HG03565 (cell line): ENCODE data around the gene PRR18.
"Not testable (repeated sequence)": the region's sequence is repeated elsewhere in the genome, so short reads cannot be mapped to it uniquely, and the experiment has no call there.

Experiments
- ATAC-seq: cut with Tn5 transposase; IDR thresholded peaks from one replicate; pipeline ENCODE4 v1.9.1; 2021; ENCODE audit warnings: mild to moderate bottlenecking, moderate library complexity; ENCODE audit not compliant: unreplicated experiment

Gene PRR18

GRCh38 chr6:166308033-166308768 lies at the start of gene PRR18:
Gene PRR18 (minus strand): TSS chr6:166308392. CDS start chr6:166308142, 250 bp downstream.
- no peak for ATAC-seq

DNA sequence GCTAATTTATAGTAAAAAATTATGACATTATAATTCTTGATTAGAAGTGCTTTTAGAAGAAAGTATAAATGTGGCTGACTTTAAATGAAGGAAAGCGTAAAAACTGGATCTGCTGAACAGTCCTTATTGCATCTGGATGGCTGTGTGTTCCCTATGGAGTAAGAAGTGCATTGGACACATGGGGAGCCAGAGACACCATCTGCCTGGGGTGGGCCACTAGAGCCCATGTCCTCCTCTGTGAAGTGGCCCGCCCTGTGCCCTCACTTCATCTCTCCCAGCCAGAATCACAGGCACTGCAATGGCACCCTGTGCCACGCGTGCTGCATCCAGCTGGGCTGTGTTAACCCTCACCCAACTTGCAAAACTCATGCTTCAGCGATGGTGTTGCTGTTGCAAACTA lies 47.4 kb upstream of the PRR18 start:
- no peak for ATAC-seq

DNA sequence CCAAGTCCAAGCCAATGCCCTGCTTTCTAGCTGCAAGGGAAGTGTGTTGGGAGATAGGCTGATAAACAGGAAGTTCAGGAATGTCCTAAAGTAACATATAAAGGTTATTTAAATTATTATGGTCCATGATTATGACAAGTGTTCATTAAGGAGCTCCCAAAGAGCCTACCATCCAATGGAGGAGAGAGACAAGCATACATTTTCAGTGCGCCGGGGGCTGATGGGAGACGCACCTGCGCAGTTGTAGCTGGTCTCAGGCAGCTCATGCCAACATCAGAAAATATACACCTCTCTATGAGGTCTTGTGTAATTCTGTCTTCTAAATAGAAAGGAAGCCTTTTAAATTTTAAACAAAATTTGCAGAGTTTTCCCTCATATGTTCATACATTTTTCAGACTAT lies 46.8 kb upstream of the PRR18 start:
- no peak for ATAC-seq

DNA sequence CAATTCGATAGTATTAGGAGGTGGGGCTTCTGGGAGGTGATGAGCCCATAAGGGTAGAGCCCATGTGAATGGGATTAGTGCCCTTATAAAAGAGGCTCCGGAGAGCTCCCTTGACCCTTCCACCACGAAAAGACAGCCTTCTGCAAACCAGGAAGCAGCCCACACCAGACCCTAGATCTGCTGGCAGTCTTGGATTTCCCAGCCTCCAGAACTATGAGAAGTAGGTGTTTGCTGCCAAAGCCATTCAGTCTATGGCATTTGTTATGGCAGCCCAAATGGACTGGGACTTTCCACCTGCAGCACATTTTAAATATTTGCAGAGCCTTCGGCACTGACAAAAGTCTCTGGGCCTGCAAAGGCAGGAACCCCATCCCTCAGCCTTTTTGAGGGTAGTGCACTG lies 46.0 kb upstream of the PRR18 start:
- ATAC-seq = no peak

DNA sequence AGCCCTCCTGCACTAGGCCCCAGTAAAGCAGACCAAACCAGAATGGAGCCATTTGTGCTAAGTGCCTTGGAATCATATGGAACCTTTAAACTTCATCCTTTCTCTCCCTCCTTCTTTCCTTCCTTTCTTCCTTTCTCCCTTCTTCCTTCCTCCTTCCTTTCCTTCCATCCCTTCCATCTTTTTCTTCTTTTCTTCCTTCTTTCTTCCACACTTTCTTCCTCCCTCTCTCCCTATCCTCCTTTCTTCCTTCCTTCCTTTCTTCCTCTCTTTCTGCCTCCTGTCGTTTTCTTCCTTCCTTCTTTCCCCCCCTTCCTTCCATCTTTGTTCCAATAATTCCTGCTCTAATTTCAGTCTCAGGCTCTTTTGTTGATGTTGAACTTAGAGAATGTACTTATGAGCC lies 45.3 kb upstream of the PRR18 start:
- ATAC-seq = no peak

DNA sequence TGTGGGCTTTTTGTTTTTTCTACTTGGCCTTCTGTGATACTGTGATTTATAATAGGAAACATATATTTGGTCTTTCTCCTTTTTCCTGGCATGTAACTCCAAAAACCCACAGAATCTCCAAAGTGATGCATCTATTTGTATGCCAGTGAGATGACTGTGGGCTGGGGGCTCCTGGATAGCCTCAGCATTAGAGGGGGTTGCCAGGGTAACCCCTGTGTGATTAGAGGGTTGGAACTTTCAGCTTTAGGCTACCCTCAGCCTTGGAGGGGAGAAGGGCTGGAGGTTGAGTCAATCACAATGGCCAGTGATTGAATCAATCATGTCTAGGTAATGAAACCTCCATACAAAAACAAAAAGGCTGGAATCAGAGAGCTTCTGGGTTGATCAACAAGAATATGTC lies 44.7 kb upstream of the PRR18 start:
- no peak for ATAC-seq

GRCh38 chr6:166351715-166352285 lies 43.6 kb upstream of the PRR18 start:
- ATAC-seq = peak; percentile 99

DNA sequence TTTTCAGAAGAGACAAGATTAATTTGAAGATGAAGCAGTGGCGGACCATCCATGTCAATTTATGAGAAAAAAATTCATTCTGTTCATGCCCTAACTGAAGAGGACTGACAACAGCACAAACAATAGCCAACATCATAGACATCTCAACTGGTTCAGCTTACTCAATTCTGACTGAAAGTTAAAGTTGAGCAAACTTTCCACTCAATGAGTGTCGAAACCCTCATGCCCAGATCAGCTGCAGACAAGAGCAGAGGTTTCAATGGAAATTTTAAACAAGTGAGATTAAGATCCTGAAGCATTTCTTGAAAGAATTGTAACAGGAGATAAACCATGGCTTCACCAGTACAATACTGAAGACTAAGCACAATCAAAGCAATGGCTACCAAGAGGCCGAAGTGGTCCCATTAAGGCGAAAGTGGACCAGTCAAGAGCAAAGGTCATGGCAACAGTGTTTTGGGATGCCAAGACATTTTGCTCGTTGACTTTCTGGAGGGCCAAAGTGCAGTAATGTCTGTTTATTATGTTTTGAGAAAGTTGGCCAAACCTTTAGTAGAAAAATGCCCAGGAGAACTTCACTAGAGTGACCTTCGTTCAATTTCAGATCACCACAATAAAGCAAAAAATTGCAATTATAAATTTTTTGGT lies 40.2 kb upstream of the PRR18 start:
- no peak for ATAC-seq

DNA sequence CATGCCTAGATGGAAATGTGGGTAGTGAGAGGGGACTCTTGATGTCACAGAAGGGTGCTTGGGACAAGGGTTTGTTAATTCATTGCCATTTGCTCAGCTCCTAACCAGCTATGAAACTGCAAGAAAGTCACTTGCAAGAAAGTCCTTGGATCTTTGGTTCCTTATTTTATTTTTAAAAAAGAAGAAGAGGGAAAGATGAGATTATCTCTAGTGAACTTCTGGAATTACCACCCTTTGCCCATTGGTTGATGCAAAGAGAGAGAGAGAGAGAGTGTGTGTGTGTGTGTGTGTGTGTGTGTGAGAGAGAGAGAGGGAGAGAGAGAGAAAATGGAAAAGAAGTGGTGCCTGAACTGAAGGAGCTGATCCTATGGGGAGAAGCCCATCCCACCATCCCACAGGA lies 38.8 kb upstream of the PRR18 start:
- no peak for ATAC-seq

DNA sequence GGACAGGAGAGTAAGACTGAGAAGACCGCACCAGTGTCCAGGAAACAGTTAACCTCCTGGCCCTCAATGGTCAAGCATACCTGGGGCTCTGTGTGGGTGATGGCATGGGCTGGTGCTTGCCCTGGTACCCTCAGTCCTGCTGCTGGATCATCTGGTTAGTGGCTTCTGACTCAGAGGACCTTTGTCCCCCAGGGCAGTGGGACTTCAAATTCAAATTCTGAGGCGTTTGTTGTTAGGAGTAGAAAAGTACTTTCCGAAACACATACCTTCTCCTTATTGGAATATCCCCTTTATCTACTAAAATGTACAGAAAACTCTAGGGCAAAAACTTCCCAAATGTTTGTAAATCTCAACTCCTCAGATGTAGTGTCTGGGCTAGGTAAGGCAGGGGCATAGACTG lies 38.3 kb upstream of the PRR18 start:
- ATAC-seq = no peak

GRCh38 chr6:166345672-166346071 lies 37.5 kb upstream of the PRR18 start:
- ATAC-seq = not testable (repeated sequence)

DNA sequence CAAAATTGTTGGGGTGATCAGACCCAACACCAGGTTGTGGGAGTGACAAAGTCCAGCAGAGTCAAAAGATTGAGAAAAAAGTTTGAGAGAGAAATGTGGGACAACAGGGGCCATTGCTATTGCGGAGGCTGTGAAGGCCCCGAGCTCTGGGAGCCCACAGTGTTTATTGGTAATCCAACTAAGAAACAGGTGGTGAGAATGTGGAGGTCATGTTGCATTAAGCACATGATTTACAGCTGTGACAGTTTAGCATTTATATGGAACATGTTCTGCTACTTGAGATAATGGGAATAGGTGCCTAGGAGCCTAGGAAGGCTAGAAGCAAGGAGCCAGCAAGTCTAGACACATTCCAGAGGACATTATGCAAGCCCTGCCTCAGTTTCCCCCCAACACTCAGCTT lies 36.7 kb upstream of the PRR18 start:
- ATAC-seq = not testable (repeated sequence)

GRCh38 chr6:166344240-166344639 lies 36.0 kb upstream of the PRR18 start:
- ATAC-seq = no peak

GRCh38 chr6:166343150-166343487 lies 34.9 kb upstream of the PRR18 start:
- ATAC-seq = peak; percentile 16

GRCh38 chr6:166342349-166343149 lies 34.4 kb upstream of the PRR18 start, which contains the start of gene SFT2D1:
Gene SFT2D1 (minus strand): TSS chr6:166342545. CDS start chr6:166342481, 64 bp downstream.
- ATAC-seq = peak; percentile 90

DNA sequence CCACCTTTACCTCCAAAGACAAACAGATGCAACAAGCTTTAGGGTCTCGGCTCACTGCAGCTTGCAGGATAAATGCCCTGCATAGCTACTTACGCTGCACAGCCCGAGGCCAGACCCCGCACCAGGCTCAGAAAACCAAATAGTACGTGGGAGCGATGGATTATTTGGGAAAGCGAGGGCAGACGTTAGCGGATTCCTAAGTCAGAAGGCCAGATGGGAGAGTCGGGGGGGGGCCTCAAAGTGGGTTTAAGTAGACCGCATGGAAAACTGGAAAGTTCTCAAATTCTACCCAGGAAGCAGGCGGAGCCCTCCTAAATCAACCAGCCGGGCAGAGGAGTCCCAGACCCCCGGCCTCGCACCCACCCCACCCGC lies 33.8 kb upstream of the PRR18 start:
- ATAC-seq = no peak

- ATAC-seq = no peak
Measured at GRCh38 chr6:166341464-166341863, 33.3 kb upstream of the PRR18 start.

DNA sequence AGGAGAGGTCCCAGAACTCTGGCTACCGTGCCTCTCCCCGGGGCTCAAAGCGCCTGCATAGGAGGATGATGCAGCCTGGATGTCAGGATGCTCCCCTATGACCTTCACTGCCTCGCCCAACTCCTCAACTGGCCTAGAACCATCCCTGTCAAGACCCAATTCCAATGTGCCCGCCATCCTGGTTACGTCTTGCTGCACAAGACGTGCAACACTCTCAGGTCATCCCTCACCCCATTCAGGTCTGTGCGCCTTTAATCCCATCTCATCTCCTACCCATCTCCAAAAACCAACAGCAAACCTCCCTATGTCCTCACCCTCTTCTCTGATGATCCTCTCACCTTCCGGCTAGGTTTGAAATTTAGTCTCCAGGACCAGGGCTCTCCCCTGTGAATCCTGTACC lies 30.7 kb upstream of the PRR18 start:
- ATAC-seq = no peak

- no peak for ATAC-seq
Measured at GRCh38 chr6:166336847-166337246, 28.7 kb upstream of the PRR18 start.

- peak; percentile 33 for ATAC-seq
Measured at GRCh38 chr6:166335378-166336302, 27.4 kb upstream of the PRR18 start.
